K562 (cell line): ENCODE results near the gene ACTR3C. TPM values are rescaled to one million over a fixed set of nuclear protein-coding genes. Genes with fewer than 3 reads are reported as not detected.
A peak's percentile ranks its signal among the peaks of the same experiment; 100 is the strongest.

Experiments
- BRCA1 ChIP-seq, 2 experiments: fragments of 450-650 bp in 1 of 2; sonication (generic) in 1 of 2; formaldehyde crosslinking in 1 of 2; IDR thresholded peaks; 2 replicates each; pipeline versions ENCODE4 v1.5.0 to v1.6.1; 2017 to 2020; ENCODE audit warnings: mild to moderate bottlenecking in 1 of 2, missing genetic modification reagents in 1 of 2
- CEBPZ ChIP-seq: fragments of 150-350 bp; IDR thresholded peaks from 2 replicates; pipeline ENCODE4 v1.6.1; 2014; ENCODE audit warnings: low read depth, mild to moderate bottlenecking, low read length, borderline replicate concordance
- CGGBP1 ChIP-seq: fragments of 250-450 bp; sonication (Bioruptor Pico); IDR thresholded peaks from 2 replicates; pipeline ENCODE4 v1.9.0; 2021; ENCODE audit warnings: mild to moderate bottlenecking
- CTBP1 ChIP-seq: fragments of 450-650 bp; IDR thresholded peaks from 2 replicates; pipeline ENCODE4 v1.6.1; 2016; ENCODE audit warnings: borderline replicate concordance
- HMGXB4 ChIP-seq: sonication (generic); formaldehyde crosslinking; IDR thresholded peaks from 2 replicates; pipeline ENCODE4 v1.8.1; 2023; ENCODE audit warnings: mild to moderate bottlenecking, missing genetic modification reagents
- POLR2AphosphoS5 ChIP-seq: IDR thresholded peaks from 2 replicates; pipeline ENCODE4 v1.6.1; 2011; ENCODE audit warnings: mild to moderate bottlenecking, low read depth, low read length, moderate library complexity; ENCODE audit not compliant: control insufficient read depth, insufficient read depth
- RB1 ChIP-seq: fragments of 450-650 bp; IDR thresholded peaks from 2 replicates; pipeline ENCODE4 v1.6.1; 2017; ENCODE audit warnings: low read depth, mild to moderate bottlenecking
- RREB1 ChIP-seq: fragments of 250-450 bp; sonication (Bioruptor Pico); IDR thresholded peaks from 2 replicates; pipeline ENCODE4 v1.4.0; 2020
- TEAD1 ChIP-seq, 2 experiments: fragments of 450-650 bp in 1 of 2; sonication (generic) in 1 of 2; formaldehyde crosslinking; IDR thresholded peaks; 2 replicates each; pipeline versions ENCODE4 v1.4.0 to v1.8.0; 2020 to 2022; ENCODE audit warnings: mild to moderate bottlenecking in 2 of 2, missing genetic modification reagents in 1 of 2
- XRCC3 ChIP-seq: fragments of 450-650 bp; IDR thresholded peaks from 2 replicates; pipeline ENCODE4 v1.6.1; 2017; ENCODE audit warnings: mild to moderate bottlenecking, moderate library complexity
- ZBTB7A ChIP-seq: IDR thresholded peaks from 2 replicates; pipeline ENCODE4 v1.6.1; 2011; ENCODE audit warnings: low read depth, mild to moderate bottlenecking, low read length, moderate library complexity, borderline replicate concordance; ENCODE audit not compliant: control insufficient read depth
- ZBTB9 ChIP-seq: fragments of 450-650 bp; formaldehyde crosslinking; IDR thresholded peaks from 2 replicates; pipeline ENCODE4 v1.4.0; 2020; ENCODE audit warnings: mild to moderate bottlenecking, moderate library complexity
- ZNF512 ChIP-seq: IDR thresholded peaks from 2 replicates; pipeline ENCODE4 v1.6.1; 2016; ENCODE audit warnings: missing genetic modification characterization, missing compliant biosample characterization
- polyA plus RNA-seq, 8 experiments: library from polyadenylated mRNA; depleted of rRNA in 4 of 8; stranded (reverse) in 5 of 8; unstranded in 3 of 8; fragments of >200 nt; fragmentation: Nextera tagmentation in 2 of 8; fragmentation: Illumina TruSeq in 1 of 8; extraction: Ambion mirVana in 2 of 8; extraction: Trizol in 1 of 8; gene quantifications; 2 replicates each; pipeline versions ENCODE4 v1.2.1 to v1.2.3, GENCODE V29; 2011 to 2014; ENCODE audit warnings: inconsistent platforms in 1 of 8, missing spikeins in 1 of 8
- total RNA-seq, 7 experiments: library from RNA; depleted of rRNA in 6 of 7; stranded (reverse); fragments of >200 nt in 6 of 7; fragmentation: Illumina TruSeq in 2 of 7; extraction: Trizol in 2 of 7; gene quantifications; 2 replicates each; pipeline versions ENCODE4 v1.2.1 to v1.2.3, GENCODE V29; 2011 to 2021; ENCODE audit warnings: low replicate concordance in 1 of 7

Gene ACTR3C
- total and polyA plus RNA-seq, 9 of the 15 experiments (the other 6 are each of a cell fraction or from before 2014, with no cell fraction given): 9.0 to 35.4 (median 13.3) TPM

- TF ChIP-seq XRCC3: no peak
- no peak for TF ChIP-seq CEBPZ
- TF ChIP-seq ZNF512 (tag): no peak
- no peak for TF ChIP-seq RB1
- no peak for TF ChIP-seq ZBTB9 (CRISPR knock-in tag)
- TF ChIP-seq CTBP1: no peak
- TF ChIP-seq RREB1: no peak
- no peak for TF ChIP-seq BRCA1 (IDR thresholded peaks at IDR 0.05)
- no peak for TF ChIP-seq BRCA1 (CRISPR knock-in tag; IDR thresholded peaks at IDR 0.05)
- no peak for TF ChIP-seq ZBTB7A
- TF ChIP-seq HMGXB4 (CRISPR knock-in tag): no peak
- no peak for TF ChIP-seq CGGBP1 (CRISPR knock-in tag)
- TF ChIP-seq TEAD1 (CRISPR knock-in tag; IDR thresholded peaks at IDR 0.05): 0 out of 4 replicates have a peak, but pooled peaks of 1 of the 2 experiments have one; percentile 17
- no peak for TF ChIP-seq POLR2AphosphoS5
Measured at GRCh38 chr7:150311711-150312110, 11.6 kb downstream of the ACTR3C start (continued).
